ENCODE results near the gene SRL.
A peak's percentile ranks its signal among the peaks of the same experiment; 100 is the strongest.

The SRL gene

GRCh38 chr16:4241928-4242283 is at the start of gene SRL:
SRL (minus strand) TSS chr16:4242080; CDS start chr16:4242067, 13 bp downstream.
- CTCF ChIA-PET = no interaction called here
- H3K27ac Mint-ChIP-seq = peak within 1 kb of the TSS; percentile 9

GRCh38 chr16:4290236-4290830 is 48.5 kb upstream of the SRL start:
- H3K27me3 Mint-ChIP-seq = peaks cover 54% of the 10 kb centered on the region
- H3K36me3 Mint-ChIP-seq = no peaks in the 10 kb centered on the region
- H3K27ac Mint-ChIP-seq = no peak overlapping the region
- DNase-seq = no peak
- CTCF ChIA-PET = interaction anchor here (0.7 to 4.7 kb wide), 3 partner anchors 40 to 148 kb away, joined by 3 to 85 read pairs (median 3); no protein-coding TSS in a partner anchor
- peaks cover 11% of the 10 kb centered on the region for H3K4me1 Mint-ChIP-seq
- H3K9me3 Mint-ChIP-seq = no peaks in the 10 kb centered on the region
- H3K4me3 Mint-ChIP-seq = no peak overlapping the region

More at GRCh38 chr16:4241928-4242283, at the start of gene SRL:
- no peak within 1 kb of the TSS for H3K4me3 Mint-ChIP-seq
- DNase-seq = no peak
- H3K4me1 Mint-ChIP-seq = peaks cover 4% of the 10 kb centered on the region
- no peaks in the 10 kb centered on the region for H3K9me3 Mint-ChIP-seq
- H3K27me3 Mint-ChIP-seq = peaks cover 22% of the 10 kb centered on the region
- H3K36me3 Mint-ChIP-seq = no peaks in the 10 kb centered on the region

GRCh38 chr16:4288148-4288921 is 46.5 kb upstream of the SRL start:
- Mint-ChIP-seq H3K4me3 (no peak overlapping the region), H3K36me3 (no peaks in the 10 kb centered on the region), H3K4me1 (peaks cover 13% of the 10 kb centered on the region), H3K9me3 (no peaks in the 10 kb centered on the region), H3K27me3 (peaks cover 54% of the 10 kb centered on the region), H3K27ac (no peak overlapping the region)
- CTCF ChIA-PET = interaction anchor here (0.6 to 4.7 kb wide), 13 partner anchors 9 to 116 kb away, joined by 3 to 85 read pairs (median 4); no protein-coding TSS in a partner anchor
- peak; percentile 87 for DNase-seq

GRCh38 chr16:4285167-4285566 is 43.3 kb upstream of the SRL start:
- Mint-ChIP-seq H3K27me3 (peaks cover 53% of the 10 kb centered on the region), H3K36me3 (no peaks in the 10 kb centered on the region), H3K4me1 (peaks cover 14% of the 10 kb centered on the region), H3K4me3 (no peak overlapping the region), H3K27ac (no peak overlapping the region), H3K9me3 (no peaks in the 10 kb centered on the region)
- CTCF ChIA-PET = no interaction called here
- DNase-seq = no peak

- H3K27ac Mint-ChIP-seq = no peak overlapping the region
- CTCF ChIA-PET = interaction anchor here (0.6 to 1.1 kb wide), 2 partner anchors 18 to 48 kb away, joined by 4 read pairs; no protein-coding TSS in a partner anchor
- H3K4me1 Mint-ChIP-seq = peaks cover 14% of the 10 kb centered on the region
- no peaks in the 10 kb centered on the region for H3K9me3 Mint-ChIP-seq
- no peak for DNase-seq
- H3K4me3 Mint-ChIP-seq = no peak overlapping the region
- no peaks in the 10 kb centered on the region for H3K36me3 Mint-ChIP-seq
- H3K27me3 Mint-ChIP-seq = peaks cover 50% of the 10 kb centered on the region
Measured at GRCh38 chr16:4283939-4284338, 42.1 kb upstream of the SRL start.

- H3K4me3 Mint-ChIP-seq = no peak overlapping the region
- no peak for DNase-seq
- no peaks in the 10 kb centered on the region for H3K9me3 Mint-ChIP-seq
- H3K4me1 Mint-ChIP-seq = peaks cover 11% of the 10 kb centered on the region
- CTCF ChIA-PET = interaction anchor here (0.6 to 1.1 kb wide), 2 partner anchors 19 to 48 kb away, joined by 4 read pairs; no protein-coding TSS in a partner anchor
- no peaks in the 10 kb centered on the region for H3K36me3 Mint-ChIP-seq
- no peak overlapping the region for H3K27ac Mint-ChIP-seq
- peaks cover 48% of the 10 kb centered on the region for H3K27me3 Mint-ChIP-seq
Measured at GRCh38 chr16:4283441-4283840, 41.6 kb upstream of the SRL start.

- Mint-ChIP-seq H3K4me3 (no peak overlapping the region), H3K27me3 (peaks cover 40% of the 10 kb centered on the region), H3K36me3 (no peaks in the 10 kb centered on the region), H3K27ac (no peak overlapping the region), H3K4me1 (peaks cover 4% of the 10 kb centered on the region), H3K9me3 (no peaks in the 10 kb centered on the region)
- CTCF ChIA-PET = no interaction called here
- no peak for DNase-seq
Measured at GRCh38 chr16:4280625-4281024, 38.7 kb upstream of the SRL start.

- H3K4me3 Mint-ChIP-seq = no peak overlapping the region
- H3K36me3 Mint-ChIP-seq = no peaks in the 10 kb centered on the region
- no peaks in the 10 kb centered on the region for H3K9me3 Mint-ChIP-seq
- CTCF ChIA-PET = interaction anchor here (0.7 kb wide), 1 partner anchor 30 kb away, joined by 4 read pairs; no protein-coding TSS in a partner anchor
- DNase-seq = no peak
- peaks cover 7% of the 10 kb centered on the region for H3K4me1 Mint-ChIP-seq
- no peak overlapping the region for H3K27ac Mint-ChIP-seq
- peaks cover 28% of the 10 kb centered on the region for H3K27me3 Mint-ChIP-seq
Measured at GRCh38 chr16:4277987-4278513, 36.2 kb upstream of the SRL start.

- DNase-seq = no peak
- Mint-ChIP-seq H3K36me3 (no peaks in the 10 kb centered on the region), H3K4me3 (no peak overlapping the region), H3K9me3 (no peaks in the 10 kb centered on the region), H3K4me1 (peaks cover 13% of the 10 kb centered on the region), H3K27ac (no peak overlapping the region), H3K27me3 (peaks cover 18% of the 10 kb centered on the region)
- CTCF ChIA-PET = interaction anchor here (1.3 kb wide), 1 partner anchor 34 kb away, joined by 3 read pairs; no protein-coding TSS in a partner anchor
Measured at GRCh38 chr16:4275861-4276260, 34.0 kb upstream of the SRL start.

- H3K27me3 Mint-ChIP-seq = peaks cover 15% of the 10 kb centered on the region
- H3K4me3 Mint-ChIP-seq = peak overlapping the region; percentile 91
- H3K9me3 Mint-ChIP-seq = no peaks in the 10 kb centered on the region
- peak overlapping the region; percentile 88 for H3K27ac Mint-ChIP-seq
- H3K4me1 Mint-ChIP-seq = peaks cover 15% of the 10 kb centered on the region
- DNase-seq = peak; percentile 70
- H3K36me3 Mint-ChIP-seq = no peaks in the 10 kb centered on the region
- CTCF ChIA-PET = interaction anchor here (0.6 to 2.1 kb wide), 5 partner anchors 12 to 234 kb away, joined by 3 to 10 read pairs (median 4); no protein-coding TSS in a partner anchor
Measured at GRCh38 chr16:4273858-4274311, 32.0 kb upstream of the SRL start.

- peak; percentile 73 for DNase-seq
- no peaks in the 10 kb centered on the region for H3K36me3 Mint-ChIP-seq
- CTCF ChIA-PET = interaction anchor here (0.9 to 2.1 kb wide), 4 partner anchors 19 to 57 kb away, joined by 3 to 13 read pairs (median 7); no protein-coding TSS in a partner anchor
- peaks cover 15% of the 10 kb centered on the region for H3K27me3 Mint-ChIP-seq
- peak overlapping the region; percentile 91 for H3K4me3 Mint-ChIP-seq
- peaks cover 21% of the 10 kb centered on the region for H3K4me1 Mint-ChIP-seq
- H3K27ac Mint-ChIP-seq = peak overlapping the region; percentile 94
- no peaks in the 10 kb centered on the region for H3K9me3 Mint-ChIP-seq
Measured at GRCh38 chr16:4272114-4272956, 30.5 kb upstream of the SRL start.

- Mint-ChIP-seq H3K27me3 (peaks cover 15% of the 10 kb centered on the region), H3K9me3 (no peaks in the 10 kb centered on the region), H3K4me1 (peaks cover 21% of the 10 kb centered on the region), H3K36me3 (no peaks in the 10 kb centered on the region), H3K27ac (peak overlapping the region; percentile 93), H3K4me3 (peak overlapping the region; percentile 80)
- peak; percentile 95 for DNase-seq
- CTCF ChIA-PET = interaction anchor here (1.3 to 1.6 kb wide), 3 partner anchors 9 to 60 kb away, joined by 3 to 13 read pairs (median 6); no protein-coding TSS in a partner anchor
Measured at GRCh38 chr16:4271176-4272113, 29.6 kb upstream of the SRL start.

GRCh38 chr16:4270595-4270994 is 28.7 kb upstream of the SRL start:
- CTCF ChIA-PET = interaction anchor here (0.6 to 1.6 kb wide), 5 partner anchors 8 to 61 kb away, joined by 3 to 11 read pairs (median 3); no protein-coding TSS in a partner anchor
- peak overlapping the region; percentile 93 for H3K27ac Mint-ChIP-seq
- peaks cover 15% of the 10 kb centered on the region for H3K27me3 Mint-ChIP-seq
- H3K4me1 Mint-ChIP-seq = peaks cover 26% of the 10 kb centered on the region
- no peaks in the 10 kb centered on the region for H3K36me3 Mint-ChIP-seq
- no peak for DNase-seq
- peak overlapping the region; percentile 80 for H3K4me3 Mint-ChIP-seq
- no peaks in the 10 kb centered on the region for H3K9me3 Mint-ChIP-seq

Measured in activated naive CD4-positive, alpha-beta T cell treated with anti-CD3 and anti-CD28 coated beads, Interleukin-2, amount 10 ng/mL, durations not matched to agents 7 days and 5 days (primary cell).